HEK293T (cell line): ENCODE measurements around the gene ADCY9.
"Not testable (repeated sequence)": the region's sequence is repeated elsewhere in the genome, so short reads cannot be mapped to it uniquely, and the experiment has no call there.

Source experiments
- CTCF ChIA-PET: fragments of 350-600 bp; formaldehyde crosslinking; extraction: SDS; loops from one replicate; lab custom pipeline; 2021; ENCODE audit warnings: antibody characterized with exemption, inconsistent platforms; lab: Yijun Ruan, JAX
- POLR2A ChIA-PET: fragments of 350-600 bp; formaldehyde crosslinking; extraction: SDS; loops from one replicate; lab custom pipeline; 2020; ENCODE audit warnings: antibody characterized with exemption, inconsistent platforms; lab: Yijun Ruan, JAX
- DNase-seq: peaks from one replicate; pipeline ENCODE4 v3.0.0; 2012; ENCODE audit warnings: mixed read lengths; ENCODE audit errors: extremely low spot score
- ARNT ChIP-seq: fragments of 450-650 bp; IDR thresholded peaks from 2 replicates; pipeline ENCODE4 v1.6.1; 2017; ENCODE audit warnings: mild to moderate bottlenecking
- BHLHE40 ChIP-seq: fragments of 450-650 bp; IDR thresholded peaks from 2 replicates; pipeline ENCODE4 v1.6.1; 2016; ENCODE audit warnings: mild to moderate bottlenecking, moderate library complexity, borderline replicate concordance
- CTBP1 ChIP-seq: fragments of 450-650 bp; IDR thresholded peaks from 2 replicates; pipeline ENCODE4 v1.6.1; 2016; ENCODE audit warnings: borderline replicate concordance
- ELF4 ChIP-seq: fragments of 450-650 bp; IDR thresholded peaks from 2 replicates; pipeline ENCODE4 v1.6.1; 2017; ENCODE audit warnings: antibody characterized with exemption
- FOXA1 ChIP-seq: fragments of 450-650 bp; IDR thresholded peaks from 2 replicates; pipeline ENCODE4 v1.6.1; 2016; ENCODE audit warnings: mild to moderate bottlenecking
- FOXK2 ChIP-seq: fragments of 450-650 bp; IDR thresholded peaks from 2 replicates; pipeline ENCODE4 v1.6.1; 2016; ENCODE audit warnings: mild to moderate bottlenecking
- FOXM1 ChIP-seq: fragments of 450-650 bp; IDR thresholded peaks from 2 replicates; pipeline ENCODE4 v1.6.1; 2017; ENCODE audit warnings: mild to moderate bottlenecking, borderline replicate concordance
- HDGF ChIP-seq: fragments of 450-650 bp; IDR thresholded peaks from 2 replicates; pipeline ENCODE4 v1.6.1; 2017; ENCODE audit warnings: antibody characterized with exemption, borderline replicate concordance
- L3MBTL2 ChIP-seq: fragments of 450-650 bp; conservative IDR thresholded peaks from 2 replicates; pipeline ENCODE4 v1.6.1; 2016; ENCODE audit warnings: mild to moderate bottlenecking
- LEF1 ChIP-seq: fragments of 450-650 bp; IDR thresholded peaks from 2 replicates; pipeline ENCODE4 v1.6.1; 2017; ENCODE audit warnings: mild to moderate bottlenecking, borderline replicate concordance
- NFRKB ChIP-seq: fragments of 450-650 bp; IDR thresholded peaks from 2 replicates; pipeline ENCODE4 v1.6.1; 2016; ENCODE audit warnings: mild to moderate bottlenecking, moderate library complexity
- SP1 ChIP-seq: fragments of 450-650 bp; IDR thresholded peaks from 2 replicates; pipeline ENCODE4 v1.6.1; 2017
- SUZ12 ChIP-seq: fragments of 450-650 bp; IDR thresholded peaks from 2 replicates; pipeline ENCODE4 v1.6.1; 2016; ENCODE audit warnings: mild to moderate bottlenecking
- TARDBP ChIP-seq: fragments of 450-650 bp; IDR thresholded peaks from 2 replicates; pipeline ENCODE4 v1.6.1; 2016
- ZNF384 ChIP-seq: fragments of 450-650 bp; IDR thresholded peaks from 2 replicates; pipeline ENCODE4 v1.6.1; 2016
- TF ChIP-seq, protein P1 (sequence below): fragments of 450-650 bp; IDR thresholded peaks from 2 replicates; pipeline ENCODE4 v1.6.1; 2016

The ADCY9 gene

DNA sequence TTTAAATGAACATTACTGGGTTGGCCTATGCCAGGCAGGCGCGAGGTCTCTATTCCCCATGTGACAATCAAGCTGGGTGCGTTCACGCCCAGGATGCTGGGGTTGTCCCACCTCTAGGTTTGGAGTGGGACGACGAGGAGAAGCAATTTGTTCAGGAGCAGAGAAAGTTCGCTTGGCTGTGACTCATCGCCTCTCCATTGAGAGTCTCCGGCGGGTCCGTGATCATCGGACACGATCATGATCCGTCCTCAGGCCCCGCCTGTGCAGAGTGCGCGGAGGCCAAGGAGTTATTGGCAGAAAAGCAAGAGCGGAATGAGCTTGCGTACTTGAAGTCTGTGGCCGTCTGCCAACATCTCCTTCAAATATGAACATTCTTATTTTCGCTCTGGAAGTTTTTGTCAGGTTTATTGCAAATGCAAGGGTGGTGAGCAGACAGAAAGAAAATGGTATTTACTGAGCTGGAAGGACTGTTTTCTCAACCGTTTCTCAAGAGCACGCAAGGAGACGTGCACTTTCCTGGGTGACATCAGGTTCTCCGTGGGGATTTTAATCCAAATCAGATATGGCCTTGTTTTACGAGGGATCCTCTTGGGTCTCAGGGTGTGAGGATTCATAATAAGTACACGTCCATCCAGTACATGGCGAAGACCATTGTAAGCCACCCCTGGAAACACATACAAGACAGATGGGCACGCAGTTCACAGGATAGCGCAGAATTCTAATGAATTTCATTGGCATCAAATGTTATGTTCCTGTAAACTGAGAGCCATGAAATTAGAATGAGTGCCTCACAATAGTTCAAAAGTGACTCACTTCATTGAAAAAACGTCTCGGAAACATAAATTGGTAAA lies 165.7 kb downstream of the ADCY9 start:
- ChIA-PET CTCF (interaction anchor here (1.5 kb wide), 1 partner anchor 11 kb away, joined by 6 read pairs; no protein-coding TSS in a partner anchor), POLR2A (no interaction called here)
- DNase-seq, result no peak
- no peak for TF ChIP-seq FOXK2
- TF ChIP-seq TARDBP, result no peak
- no peak for TF ChIP-seq ZNF384
- no peak for TF ChIP-seq ARNT
- TF ChIP-seq HDGF, result no peak
- no peak for TF ChIP-seq BHLHE40
- TF ChIP-seq, protein P1, sequence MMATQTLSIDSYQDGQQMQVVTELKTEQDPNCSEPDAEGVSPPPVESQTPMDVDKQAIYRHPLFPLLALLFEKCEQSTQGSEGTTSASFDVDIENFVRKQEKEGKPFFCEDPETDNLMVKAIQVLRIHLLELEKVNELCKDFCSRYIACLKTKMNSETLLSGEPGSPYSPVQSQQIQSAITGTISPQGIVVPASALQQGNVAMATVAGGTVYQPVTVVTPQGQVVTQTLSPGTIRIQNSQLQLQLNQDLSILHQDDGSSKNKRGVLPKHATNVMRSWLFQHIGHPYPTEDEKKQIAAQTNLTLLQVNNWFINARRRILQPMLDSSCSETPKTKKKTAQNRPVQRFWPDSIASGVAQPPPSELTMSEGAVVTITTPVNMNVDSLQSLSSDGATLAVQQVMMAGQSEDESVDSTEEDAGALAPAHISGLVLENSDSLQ, result no peak
- TF ChIP-seq NFRKB, result no peak
- no peak for TF ChIP-seq LEF1
- TF ChIP-seq ELF4, result no peak

DNA sequence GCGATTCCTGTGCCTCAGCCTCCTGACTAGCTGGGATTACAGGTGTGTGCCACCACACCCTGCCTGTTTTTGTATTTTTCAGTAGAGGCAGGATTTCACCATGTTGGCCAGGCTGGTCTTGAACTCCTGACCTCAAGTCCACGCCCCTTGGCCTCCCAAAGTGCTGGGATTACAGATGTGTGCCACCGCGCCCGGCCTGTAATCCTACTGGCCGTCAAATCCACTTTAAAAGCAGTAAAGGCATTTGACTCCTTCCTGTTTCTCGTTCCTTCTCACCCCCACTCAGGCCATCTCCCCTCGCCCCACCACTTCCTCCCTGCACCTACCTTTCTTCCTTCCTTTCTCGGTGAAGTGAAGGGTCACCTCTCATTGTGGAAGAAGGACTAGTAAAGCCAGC lies 166.3 kb downstream of the ADCY9 start:
- POLR2A ChIA-PET, result no interaction called here
- DNase-seq, result no peak
- CTCF ChIA-PET, result interaction anchor here (1.5 kb wide), 1 partner anchor 11 kb away, joined by 6 read pairs; no protein-coding TSS in a partner anchor
- TF ChIP-seq LEF1, result no peak
- TF ChIP-seq ELF4, result no peak
- TF ChIP-seq ZNF384, result no peak
- TF ChIP-seq FOXK2, result no peak
- TF ChIP-seq FOXM1, result no peak
- TF ChIP-seq SP1, result no peak
- TF ChIP-seq L3MBTL2, result no peak
- no peak for TF ChIP-seq TARDBP
- no peak for TF ChIP-seq CTBP1
- no peak for TF ChIP-seq HDGF
- no peak for TF ChIP-seq NFRKB

DNA sequence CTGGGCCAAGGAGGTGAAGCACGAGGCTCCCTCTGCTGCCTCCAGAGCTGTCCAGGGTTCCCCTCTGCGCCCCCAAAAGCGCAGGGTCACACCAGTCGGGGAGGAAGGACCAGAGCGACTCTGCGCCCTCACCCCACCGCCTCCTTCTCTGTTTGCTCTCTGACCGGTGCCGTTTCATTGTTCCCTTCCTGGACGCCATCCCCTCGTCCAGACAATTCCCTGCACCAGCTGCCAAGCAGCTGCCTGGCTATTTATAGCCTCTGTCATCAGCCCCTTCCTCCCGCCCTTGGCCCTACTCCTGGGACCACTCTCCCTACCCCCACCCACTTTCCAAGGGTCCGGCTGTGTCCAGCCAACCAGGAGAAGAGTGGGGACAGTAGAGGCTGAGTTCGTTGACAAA lies 167.0 kb downstream of the ADCY9 start:
- ChIA-PET CTCF (no interaction called here), POLR2A (no interaction called here)
- DNase-seq, result no peak
- no peak for TF ChIP-seq LEF1
- no peak for TF ChIP-seq NFRKB
- no peak for TF ChIP-seq FOXK2
- no peak for TF ChIP-seq HDGF

DNA sequence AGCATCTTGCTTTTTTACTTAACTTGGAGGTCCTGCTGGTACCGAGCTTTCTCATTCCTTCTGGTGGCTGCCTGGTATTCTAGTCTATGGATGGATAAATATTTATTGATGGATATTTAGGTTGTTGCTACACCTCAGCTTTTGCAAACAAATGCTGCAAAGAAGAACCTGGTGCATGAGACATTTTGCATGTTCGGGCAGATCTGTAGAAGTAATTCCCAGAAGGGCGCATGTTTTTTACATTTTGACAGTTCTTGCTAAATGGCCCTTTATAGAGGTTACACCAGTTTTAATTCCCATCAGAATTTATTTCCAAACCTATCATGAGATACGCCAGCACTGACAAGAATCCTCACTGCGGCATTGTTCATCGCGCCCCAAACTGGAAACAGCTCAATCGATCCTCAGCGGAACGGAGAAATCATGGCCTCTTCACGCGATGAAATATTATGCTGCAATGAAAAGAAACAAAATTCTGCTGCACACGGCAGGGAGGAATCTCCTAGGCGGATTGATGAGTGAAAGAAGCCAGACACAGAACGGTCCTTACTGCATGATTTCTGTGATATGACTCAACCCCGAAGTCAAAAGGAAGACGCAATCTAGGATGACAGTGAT lies 167.8 kb downstream of the ADCY9 start:
- POLR2A ChIA-PET, result no interaction called here

GRCh38 chr16:3946604-3947180 lies 169.6 kb downstream of the ADCY9 start:
- ChIA-PET CTCF (no interaction called here), POLR2A (no interaction called here)
- TF ChIP-seq FOXK2 (no peak), SUZ12 (no peak), L3MBTL2 (no peak), FOXA1 (no peak), ELF4 (no peak), LEF1 (no peak)
- DNase-seq, result no peak

More for the DNA sequence above, 167.8 kb downstream of the ADCY9 start:
- TF ChIP-seq ARNT, result no peak
- TF ChIP-seq BHLHE40, result no peak
- no peak for TF ChIP-seq ZNF384
- no peak for TF ChIP-seq FOXM1
- no peak for TF ChIP-seq FOXA1
- TF ChIP-seq, protein P1, result no peak
- no peak for TF ChIP-seq HDGF
- TF ChIP-seq TARDBP, result no peak
- no peak for TF ChIP-seq CTBP1
- no peak for TF ChIP-seq ELF4
- TF ChIP-seq SP1, result no peak
- TF ChIP-seq SUZ12, result no peak
- TF ChIP-seq NFRKB, result no peak
- no peak for TF ChIP-seq FOXK2
- TF ChIP-seq LEF1, result no peak
- no peak for TF ChIP-seq L3MBTL2
- no peak for DNase-seq
- CTCF ChIA-PET, result no interaction called here

GRCh38 chr16:3945751-3946603 lies 170.3 kb downstream of the ADCY9 start:
- CTCF ChIA-PET, result no interaction called here
- POLR2A ChIA-PET, result no interaction called here
- no peak for DNase-seq

GRCh38 chr16:3944457-3944856 lies 171.8 kb downstream of the ADCY9 start:
- POLR2A ChIA-PET, DNase-seq, CTCF ChIA-PET: not testable (repeated sequence)

More at GRCh38 chr16:3945751-3946603, 170.3 kb downstream of the ADCY9 start:
- TF ChIP-seq TARDBP, result no peak
- TF ChIP-seq LEF1, result no peak
- TF ChIP-seq CTBP1, result no peak
- TF ChIP-seq ZNF384, result no peak
- TF ChIP-seq FOXM1, result no peak
- TF ChIP-seq HDGF, result no peak
- TF ChIP-seq, protein P1, result no peak
- no peak for TF ChIP-seq SP1
- TF ChIP-seq FOXA1, result no peak

GRCh38 chr16:3942146-3942545 lies 174.1 kb downstream of the ADCY9 start:
- CTCF ChIA-PET, POLR2A ChIA-PET, DNase-seq: not testable (repeated sequence)
